Thyroid gland (tissue), 4 donors: Measurements from ENCODE around the gene TBC1D1.

Experiments
- POLR2A ChIP-seq, 2 donors: fragments of 450-650 bp; IDR thresholded peaks; one replicate each; pipeline ENCODE4 v1.6.1; 2017; ENCODE audit warnings: antibody characterized with exemption in 2 of 2, mild to moderate bottlenecking in 2 of 2, moderate library complexity in 1 of 2
- TF ChIP-seq, protein P1 (sequence below), 6 experiments: fragments of 200-600 bp in 3 of 6; fragments of 450-650 bp in 3 of 6; sonication (generic) in 3 of 6; IDR thresholded peaks; one replicate each; pipeline ENCODE4 v1.5.1; 2016 to 2019; ENCODE audit warnings: antibody characterized with exemption in 6 of 6, mild to moderate bottlenecking in 2 of 6, inconsistent platforms in 1 of 6, moderate library complexity in 1 of 6

DNA sequence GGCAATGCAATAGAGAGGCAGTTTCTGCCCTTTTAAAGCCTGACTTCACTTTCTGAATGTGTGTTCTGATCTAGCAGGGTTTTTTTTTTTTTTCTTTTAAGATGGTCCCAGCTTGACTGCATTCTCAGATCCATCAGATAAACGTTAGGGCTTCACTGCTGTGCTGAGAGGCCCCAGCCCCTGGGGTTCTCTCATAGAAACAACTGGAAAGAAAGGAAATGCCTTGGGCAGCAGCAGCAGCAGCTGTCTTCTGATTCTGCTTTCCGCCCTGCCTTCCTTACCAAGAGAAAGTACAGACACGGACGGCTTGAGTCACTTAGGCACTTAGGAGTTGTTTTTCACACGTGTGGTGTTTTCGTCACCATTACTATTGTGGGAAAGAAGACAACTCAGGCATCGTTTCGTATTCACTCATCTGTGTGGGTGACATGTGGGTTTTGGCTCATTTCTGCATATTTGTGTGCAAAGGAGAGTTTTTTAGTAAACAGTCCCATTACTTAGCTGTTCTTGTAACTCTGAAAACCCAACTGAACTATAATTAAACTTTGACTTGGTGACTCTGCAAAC is 241.3 kb downstream of the TBC1D1 start:
- TF ChIP-seq, protein P1, sequence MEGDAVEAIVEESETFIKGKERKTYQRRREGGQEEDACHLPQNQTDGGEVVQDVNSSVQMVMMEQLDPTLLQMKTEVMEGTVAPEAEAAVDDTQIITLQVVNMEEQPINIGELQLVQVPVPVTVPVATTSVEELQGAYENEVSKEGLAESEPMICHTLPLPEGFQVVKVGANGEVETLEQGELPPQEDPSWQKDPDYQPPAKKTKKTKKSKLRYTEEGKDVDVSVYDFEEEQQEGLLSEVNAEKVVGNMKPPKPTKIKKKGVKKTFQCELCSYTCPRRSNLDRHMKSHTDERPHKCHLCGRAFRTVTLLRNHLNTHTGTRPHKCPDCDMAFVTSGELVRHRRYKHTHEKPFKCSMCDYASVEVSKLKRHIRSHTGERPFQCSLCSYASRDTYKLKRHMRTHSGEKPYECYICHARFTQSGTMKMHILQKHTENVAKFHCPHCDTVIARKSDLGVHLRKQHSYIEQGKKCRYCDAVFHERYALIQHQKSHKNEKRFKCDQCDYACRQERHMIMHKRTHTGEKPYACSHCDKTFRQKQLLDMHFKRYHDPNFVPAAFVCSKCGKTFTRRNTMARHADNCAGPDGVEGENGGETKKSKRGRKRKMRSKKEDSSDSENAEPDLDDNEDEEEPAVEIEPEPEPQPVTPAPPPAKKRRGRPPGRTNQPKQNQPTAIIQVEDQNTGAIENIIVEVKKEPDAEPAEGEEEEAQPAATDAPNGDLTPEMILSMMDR (IDR thresholded peaks at IDR 0.05): no peak
- TF ChIP-seq POLR2A (IDR thresholded peaks at IDR 0.05): no peak
